K562 (cell line): ENCODE data around the gene WDR90. TPM values are rescaled to one million over a fixed set of nuclear protein-coding genes. Genes with fewer than 3 reads are reported as not detected.

Source experiments
- ATAC-seq: fragments of 200-7000 bp; cut with Tn5 transposase; 3 replicates; pipeline ENCODE4 v1.9.1; 2020; ENCODE audit warnings: moderate library complexity
- BruUV-seq: library from RNA; stranded (reverse); fragments of 400-500 nt; replicated peaks from 2 replicates; lab custom pipeline; 2021; lab: Mats Ljungman, UMichigan
- CTCF ChIA-PET: fragments of 300-600 bp; formaldehyde crosslinking; extraction: SDS; loops from one replicate; lab custom pipeline; 2021; ENCODE audit warnings: low intra/inter-chr PET ratio; lab: Yijun Ruan, JAX
- POLR2A ChIA-PET: fragments of 300-600, 350-650 bp; sonication (Branson Sonifier 250); formaldehyde crosslinking; extraction: SDS; loops from one replicate; lab custom pipeline; 2021; ENCODE audit warnings: antibody characterized with exemption, inconsistent platforms; lab: Yijun Ruan, JAX
- DNase-seq, 4 experiments: peaks; one replicate each; pipeline versions ENCODE4 v3.0.0 to v3.0.0-alpha.2; 2011 to 2018; ENCODE audit warnings: low spot score in 3 of 4, mixed read lengths in 3 of 4; ENCODE audit errors: extremely low read depth in 1 of 4
- FAIRE-seq: peaks from 2 replicates; lab custom pipeline; 2011; peaks lifted over from hg19 to GRCh38; lab: Jason Lieb, UNC
- H2AFZ ChIP-seq: 2 replicates; pipeline ENCODE4 v1.6.0; 2011; ENCODE audit warnings: low read depth, low read length, control low read depth, inconsistent platforms
- H3K27ac ChIP-seq: fragments of 200-600 bp; 3 replicates; pipeline ENCODE4 v1.8.0; 2011; ENCODE audit warnings: low read depth, mild to moderate bottlenecking, control low read depth, inconsistent platforms, low read length, moderate library complexity, mixed read lengths; ENCODE audit errors: extremely low read depth
- H3K27me3 ChIP-seq, 2 experiments: fragments of 300-600 bp in 1 of 2; 2 replicates in 1 of 2; 3 replicates in 1 of 2; pipeline versions ENCODE4 v1.6.0 to v1.8.0; 2011; ENCODE audit warnings: inconsistent platforms in 2 of 2, low read length in 2 of 2, mild to moderate bottlenecking in 1 of 2, mixed read lengths in 1 of 2, moderate library complexity in 1 of 2; ENCODE audit not compliant: control insufficient read depth in 2 of 2, insufficient read depth in 2 of 2
- H3K36me3 ChIP-seq: fragments of 300-600 bp; 3 replicates; pipeline ENCODE4 v1.8.0; 2011; ENCODE audit warnings: mild to moderate bottlenecking, low read length, inconsistent platforms; ENCODE audit not compliant: control insufficient read depth, insufficient read depth
- H3K4me1 ChIP-seq, 2 experiments: fragments of 200-600 bp in 1 of 2; replicated peaks in 1 of 2; 2 replicates in 1 of 2; 3 replicates in 1 of 2; pipeline versions ENCODE4 v1.5.1 to v1.8.0; 2011; ENCODE audit warnings: inconsistent platforms in 2 of 2, low read length in 2 of 2, mild to moderate bottlenecking in 1 of 2, mixed read lengths in 1 of 2, moderate library complexity in 1 of 2; ENCODE audit not compliant: control insufficient read depth in 2 of 2, insufficient read depth in 2 of 2
- H3K4me2 ChIP-seq: 2 replicates; pipeline ENCODE4 v1.6.1; 2011; ENCODE audit warnings: low read length, control low read depth, inconsistent platforms, mixed read lengths; ENCODE audit not compliant: insufficient read depth
- H3K4me3 ChIP-seq: fragments of 200-600 bp; sonication (generic), shearing (Covaris generic); 2 replicates; pipeline ENCODE4 v1.5.1; 2016; ENCODE audit warnings: control low read depth, inconsistent platforms
- H3K79me2 ChIP-seq: fragments of 200-600 bp; 3 replicates; pipeline ENCODE4 v1.8.0; 2011; ENCODE audit warnings: low read length, inconsistent platforms; ENCODE audit not compliant: control insufficient read depth, insufficient read depth
- H3K9ac ChIP-seq, 2 experiments: 2 replicates each; pipeline versions ENCODE4 v1.6.0 to v1.6.1; 2011; ENCODE audit warnings: low read depth in 2 of 2, low read length in 2 of 2, control low read depth in 1 of 2, inconsistent platforms in 1 of 2, mild to moderate bottlenecking in 1 of 2, mixed read lengths in 1 of 2; ENCODE audit not compliant: insufficient read depth in 1 of 2
- H3K9me1 ChIP-seq: one replicate; pipeline ENCODE4 v1.6.0; 2011; ENCODE audit warnings: inconsistent platforms, mild to moderate bottlenecking, low read length, moderate library complexity; ENCODE audit not compliant: control insufficient read depth, insufficient read depth
- H3K9me3 ChIP-seq: replicated peaks from 2 replicates; pipeline ENCODE4 v1.5.1; 2011; ENCODE audit warnings: low read depth, low read length, inconsistent platforms; ENCODE audit not compliant: control insufficient read depth, insufficient read depth
- H4K20me1 ChIP-seq: replicated peaks from 2 replicates; pipeline ENCODE4 v1.6.1; 2011; ENCODE audit warnings: low read length, inconsistent platforms, mixed read lengths; ENCODE audit not compliant: control insufficient read depth, insufficient read depth
- BRD9 ChIP-seq: fragments of 450-650 bp; IDR thresholded peaks from 2 replicates; pipeline ENCODE4 v1.6.1; 2018; ENCODE audit warnings: low read depth; ENCODE audit not compliant: partially characterized antibody
- CEBPB ChIP-seq: fragments of 450-650 bp; IDR thresholded peaks from 2 replicates; pipeline ENCODE4 v1.6.1; 2016; ENCODE audit warnings: missing genetic modification characterization, missing compliant biosample characterization
- FOXJ3 ChIP-seq: sonication (generic); formaldehyde crosslinking; IDR thresholded peaks from 2 replicates; pipeline ENCODE4 v1.4.0; 2020; ENCODE audit warnings: mild to moderate bottlenecking, missing genetic modification reagents
- GATAD2B ChIP-seq: fragments of 450-650 bp; IDR thresholded peaks from 2 replicates; pipeline ENCODE4 v1.6.1; 2017; ENCODE audit warnings: mild to moderate bottlenecking, borderline replicate concordance
- GTF2A2 ChIP-seq: IDR thresholded peaks from 2 replicates; pipeline ENCODE4 v1.6.1; 2016; ENCODE audit warnings: mild to moderate bottlenecking, missing genetic modification characterization, missing compliant biosample characterization
- HDGF ChIP-seq: fragments of 450-650 bp; IDR thresholded peaks from 2 replicates; pipeline ENCODE4 v1.6.1; 2016
- HMG20A ChIP-seq: fragments of 450-650 bp; formaldehyde crosslinking; conservative IDR thresholded peaks from 2 replicates; pipeline ENCODE4 v1.4.0; 2020; ENCODE audit warnings: mild to moderate bottlenecking, mixed read lengths
- HNRNPL ChIP-seq: fragments of 200-400 bp; formaldehyde crosslinking; IDR thresholded peaks from 2 replicates; pipeline ENCODE4 v1.6.1; 2017; ENCODE audit warnings: low read depth, mild to moderate bottlenecking, low read length
- JUN ChIP-seq, 2 experiments: sonication (generic) in 1 of 2; formaldehyde crosslinking in 1 of 2; IDR thresholded peaks; 2 replicates each; pipeline versions ENCODE4 v1.6.1 to v1.8.0; 2012 to 2022; ENCODE audit warnings: borderline replicate concordance in 2 of 2, mild to moderate bottlenecking in 2 of 2, improper control_type of control experiment in 1 of 2, low read depth in 1 of 2, low read length in 1 of 2, missing genetic modification reagents in 1 of 2
- NFIC ChIP-seq: fragments of 450-650 bp; IDR thresholded peaks from 2 replicates; pipeline ENCODE4 v1.6.1; 2017; ENCODE audit warnings: mild to moderate bottlenecking, inconsistent platforms
- PCBP2 ChIP-seq: fragments of 200-400 bp; formaldehyde crosslinking; IDR thresholded peaks from 2 replicates; pipeline ENCODE4 v1.6.1; 2018; ENCODE audit warnings: low read length, low read depth, mild to moderate bottlenecking, moderate library complexity; ENCODE audit not compliant: poor library complexity, severe bottlenecking
- SMARCA4 ChIP-seq: fragments of 450-650 bp; IDR thresholded peaks from 2 replicates; pipeline ENCODE4 v1.6.1; 2016
- SMARCA5 ChIP-seq: fragments of 450-650 bp; IDR thresholded peaks from 2 replicates; pipeline ENCODE4 v1.6.1; 2016
- SNIP1 ChIP-seq: fragments of 450-650 bp; IDR thresholded peaks from 2 replicates; pipeline ENCODE4 v1.7.1; 2017; ENCODE audit warnings: low read depth, mild to moderate bottlenecking
- YY1 ChIP-seq, 3 experiments: IDR thresholded peaks; 2 replicates each; pipeline ENCODE4 v1.6.1; 2011; ENCODE audit warnings: low read length in 2 of 3, mild to moderate bottlenecking in 2 of 3, moderate library complexity in 2 of 3, borderline replicate concordance in 1 of 3, control low read depth in 1 of 3, low read depth in 1 of 3; ENCODE audit not compliant: insufficient read depth in 3 of 3, insufficient replicate concordance in 2 of 3, control insufficient read depth in 1 of 3, insufficient read length in 1 of 3; ENCODE audit errors: extremely low read depth in 1 of 3
- ZBTB7A ChIP-seq: IDR thresholded peaks from 2 replicates; pipeline ENCODE4 v1.6.1; 2011; ENCODE audit warnings: low read depth, mild to moderate bottlenecking, low read length, moderate library complexity, borderline replicate concordance; ENCODE audit not compliant: control insufficient read depth
- ZFP1 ChIP-seq: fragments of 450-650 bp; formaldehyde crosslinking; IDR thresholded peaks from 2 replicates; pipeline ENCODE4 v1.4.0; 2020; ENCODE audit warnings: mild to moderate bottlenecking, mixed read lengths
- ZNF316 ChIP-seq: fragments of 450-650 bp; IDR thresholded peaks from 2 replicates; pipeline ENCODE4 v1.6.1; 2016
- WGBS: fragments of 100-300 bp; shearing (Covaris generic); methylation state at CpG from one replicate; pipeline ENCODE4 v1.1.6; 2016; ENCODE audit warnings: low coverage, mixed read lengths; ENCODE audit not compliant: insufficient coverage; ENCODE audit errors: missing lambda C conversion rate; 5-methylcytosine and 5-hydroxymethylcytosine counted together
- in situ Hi-C: fragments of 300-500 bp; cut with MboI; formaldehyde crosslinking; loops from 4 replicates; pipeline ENCODE4 v1.15.0; 2018; ENCODE audit warnings: inconsistent platforms, mixed read lengths
- intact Hi-C: fragments of 100-400 bp; cut with micrococcal nuclease; formaldehyde crosslinking; loops from 2 replicates; pipeline ENCODE4 v1.14.2; 2022
- polyA plus RNA-seq, 8 experiments: library from polyadenylated mRNA; depleted of rRNA in 4 of 8; stranded (reverse) in 5 of 8; unstranded in 3 of 8; fragments of >200 nt; fragmentation: Nextera tagmentation in 2 of 8; fragmentation: Illumina TruSeq in 1 of 8; extraction: Ambion mirVana in 2 of 8; extraction: Trizol in 1 of 8; gene quantifications; 2 replicates each; pipeline versions ENCODE4 v1.2.1 to v1.2.3, GENCODE V29; 2011 to 2014; ENCODE audit warnings: inconsistent platforms in 1 of 8, missing spikeins in 1 of 8
- total RNA-seq, 7 experiments: library from RNA; depleted of rRNA in 6 of 7; stranded (reverse); fragments of >200 nt in 6 of 7; fragmentation: Illumina TruSeq in 2 of 7; extraction: Trizol in 2 of 7; gene quantifications; 2 replicates each; pipeline versions ENCODE4 v1.2.1 to v1.2.3, GENCODE V29; 2011 to 2021; ENCODE audit warnings: low replicate concordance in 1 of 7
- TF ChIP-seq, protein P1 (sequence below): sonication (generic); formaldehyde crosslinking; IDR thresholded peaks from 2 replicates; pipeline ENCODE4 v1.4.0; 2020; ENCODE audit warnings: mild to moderate bottlenecking, missing genetic modification reagents
- TF ChIP-seq, protein P2 (sequence below): sonication (generic); formaldehyde crosslinking; IDR thresholded peaks from 2 replicates; pipeline ENCODE4 v1.8.0; 2023; ENCODE audit warnings: mild to moderate bottlenecking, missing genetic modification reagents

The WDR90 gene
- total and polyA plus RNA-seq, 9 of the 15 experiments (the other 6 are each of a cell fraction or from before 2014, with no cell fraction given), result 0.44 to 12.6 (median 3.3) TPM

DNA sequence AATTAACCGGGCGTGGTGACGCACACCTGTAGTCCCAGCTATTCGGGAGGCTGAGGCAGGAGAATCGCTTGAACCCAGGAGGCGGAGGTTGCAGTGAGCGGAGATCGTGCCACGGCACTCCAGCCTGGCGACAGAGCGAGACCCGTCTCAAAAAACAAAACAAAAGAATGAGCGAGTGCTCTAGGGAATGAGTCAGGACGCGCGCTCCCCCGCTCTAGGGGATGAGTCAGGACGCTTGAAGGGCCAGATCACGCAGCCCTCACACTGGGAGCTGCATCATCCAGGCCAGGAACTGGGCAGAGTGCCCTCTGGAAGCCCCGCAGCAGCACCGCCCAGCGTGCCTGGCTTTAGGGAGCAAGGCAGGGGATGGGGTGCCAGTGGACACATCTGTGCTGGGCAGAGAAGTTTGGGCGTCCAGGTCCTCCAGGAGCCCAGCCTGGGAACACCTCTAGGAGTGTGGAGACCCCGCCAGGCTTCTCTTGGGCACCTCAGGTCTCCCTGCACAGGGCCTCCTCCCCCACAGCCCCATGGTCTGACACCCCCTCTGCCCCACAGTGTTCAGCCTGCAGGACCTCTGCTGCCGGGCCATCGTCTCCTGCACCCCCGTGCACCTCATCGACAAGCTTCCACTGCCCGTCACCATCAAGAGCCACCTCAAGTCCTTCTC, 22.2 kb upstream of the WDR90 start:
- Histone ChIP-seq H4K20me1 (no peaks in the 10 kb centered on the region), H3K4me1 (peaks cover 36 to 92% of the 10 kb centered on the region in 2 experiments), H3K36me3 (peaks cover 23% of the 10 kb centered on the region; the same call in 2 of the 3 replicates), H3K4me2 (no peak overlapping the region), H3K9ac (peak overlapping the region in 1 of 2 experiments; percentile 64; a peak in 1 of 4 replicates), H3K27me3 (no peaks in the 10 kb centered on the region), H3K9me1 (no peaks in the 10 kb centered on the region), H3K9me3 (no peaks in the 10 kb centered on the region), H3K27ac (peak overlapping the region; percentile 58; the same call in 2 of the 3 replicates), H3K4me3 (no peak overlapping the region), H2AFZ (no peak overlapping the region), H3K79me2 (peaks cover 12% of the 10 kb centered on the region; the same call in 1 of the 3 replicates)
- FAIRE-seq (peak; percentile 69), ATAC-seq (no peak), DNase-seq (peak; percentile 54 to 70 (median 61))
- CTCF ChIA-PET, result no interaction called here
- no TSS peak for BruUV-seq
- WGBS, result 58% methylated on average over 21 of the region's 29 CpGs
- POLR2A ChIA-PET, result interaction anchor here (0.5 to 0.7 kb wide), 3 partner anchors 9 to 108 kb away, joined by 3 read pairs; partner anchors contain the start of gene METTL26
- in situ Hi-C loops, result no loop called here
- intact Hi-C loops, result no loop called here
- TF ChIP-seq BRD9, result no peak
- TF ChIP-seq HNRNPL, result no peak
- TF ChIP-seq FOXJ3 (CRISPR knock-in tag), result no peak
- peak; percentile 26 for TF ChIP-seq NFIC
- TF ChIP-seq SMARCA5, result peak; percentile 32; the same call in 1 of the 2 replicates
- TF ChIP-seq, protein P1, sequence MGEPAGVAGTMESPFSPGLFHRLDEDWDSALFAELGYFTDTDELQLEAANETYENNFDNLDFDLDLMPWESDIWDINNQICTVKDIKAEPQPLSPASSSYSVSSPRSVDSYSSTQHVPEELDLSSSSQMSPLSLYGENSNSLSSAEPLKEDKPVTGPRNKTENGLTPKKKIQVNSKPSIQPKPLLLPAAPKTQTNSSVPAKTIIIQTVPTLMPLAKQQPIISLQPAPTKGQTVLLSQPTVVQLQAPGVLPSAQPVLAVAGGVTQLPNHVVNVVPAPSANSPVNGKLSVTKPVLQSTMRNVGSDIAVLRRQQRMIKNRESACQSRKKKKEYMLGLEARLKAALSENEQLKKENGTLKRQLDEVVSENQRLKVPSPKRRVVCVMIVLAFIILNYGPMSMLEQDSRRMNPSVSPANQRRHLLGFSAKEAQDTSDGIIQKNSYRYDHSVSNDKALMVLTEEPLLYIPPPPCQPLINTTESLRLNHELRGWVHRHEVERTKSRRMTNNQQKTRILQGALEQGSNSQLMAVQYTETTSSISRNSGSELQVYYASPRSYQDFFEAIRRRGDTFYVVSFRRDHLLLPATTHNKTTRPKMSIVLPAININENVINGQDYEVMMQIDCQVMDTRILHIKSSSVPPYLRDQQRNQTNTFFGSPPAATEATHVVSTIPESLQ (CRISPR knock-in tag), result no peak
- TF ChIP-seq JUN (IDR thresholded peaks at IDR 0.05; ENCODE audit: borderline replicate concordance, low read depth, low read length), result peak; percentile 83
- no peak for TF ChIP-seq JUN (CRISPR knock-in tag; IDR thresholded peaks at IDR 0.05; ENCODE audit: borderline replicate concordance)
- no peak for TF ChIP-seq SNIP1
- TF ChIP-seq ZNF316, result peak; percentile 64
- no peak for TF ChIP-seq HMG20A (CRISPR knock-in tag)
- TF ChIP-seq SMARCA4, result peak; percentile 89
- TF ChIP-seq YY1 (IDR thresholded peaks at IDR 0.05; ENCODE audit: borderline replicate concordance in 1 of 3, control insufficient read depth in 1 of 3, extremely low read depth in 1 of 3, insufficient read depth in 3 of 3, insufficient read length in 1 of 3, insufficient replicate concordance in 2 of 3, low read depth in 1 of 3, low read length in 2 of 3), result no peak
- TF ChIP-seq ZBTB7A, result 0 out of 2 replicates have a peak, but pooled peaks have one; percentile 7
- no peak for TF ChIP-seq ZFP1 (CRISPR knock-in tag)
- TF ChIP-seq HDGF, result 0 out of 2 replicates have a peak, but pooled peaks have one; percentile 39
- TF ChIP-seq, protein P2, sequence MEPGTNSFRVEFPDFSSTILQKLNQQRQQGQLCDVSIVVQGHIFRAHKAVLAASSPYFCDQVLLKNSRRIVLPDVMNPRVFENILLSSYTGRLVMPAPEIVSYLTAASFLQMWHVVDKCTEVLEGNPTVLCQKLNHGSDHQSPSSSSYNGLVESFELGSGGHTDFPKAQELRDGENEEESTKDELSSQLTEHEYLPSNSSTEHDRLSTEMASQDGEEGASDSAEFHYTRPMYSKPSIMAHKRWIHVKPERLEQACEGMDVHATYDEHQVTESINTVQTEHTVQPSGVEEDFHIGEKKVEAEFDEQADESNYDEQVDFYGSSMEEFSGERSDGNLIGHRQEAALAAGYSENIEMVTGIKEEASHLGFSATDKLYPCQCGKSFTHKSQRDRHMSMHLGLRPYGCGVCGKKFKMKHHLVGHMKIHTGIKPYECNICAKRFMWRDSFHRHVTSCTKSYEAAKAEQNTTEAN (CRISPR knock-in tag), result no peak
- TF ChIP-seq CEBPB (tag), result no peak
- no peak for TF ChIP-seq PCBP2
- no peak for TF ChIP-seq GATAD2B
- no peak for TF ChIP-seq GTF2A2 (tag)
